HEK293 (cell line): Measurements from ENCODE around the gene DPYD.

ENCODE experiments used
- CTCF ChIA-PET: fragments of 350-600 bp; formaldehyde crosslinking; extraction: SDS; loops from one replicate; lab custom pipeline; 2021; ENCODE audit warnings: antibody characterized with exemption; lab: Yijun Ruan, JAX
- POLR2A ChIA-PET: fragments of 300-600 bp; formaldehyde crosslinking; extraction: SDS; loops from one replicate; lab custom pipeline; 2020; ENCODE audit warnings: antibody characterized with exemption, inconsistent platforms; lab: Yijun Ruan, JAX
- H3K27ac ChIP-seq: fragments of 200-500 bp; sonication (Bioruptor generic); 2 replicates; pipeline ENCODE4 v1.5.1; 2014; ENCODE audit warnings: low read depth, low read length, control low read depth, inconsistent platforms; ENCODE audit errors: extremely low read depth
- H3K36me3 ChIP-seq, 2 experiments: fragments of 200-500 bp in 1 of 2; sonication (Bioruptor generic) in 1 of 2; 1 replicate in 1 of 2; 2 replicates in 1 of 2; pipeline ENCODE4 v1.5.1; 2014 to 2017; ENCODE audit warnings: inconsistent platforms in 2 of 2, low read length in 2 of 2; ENCODE audit not compliant: control insufficient read depth in 2 of 2, insufficient read depth in 1 of 2
- H3K4me1 ChIP-seq: fragments of 200-500 bp; sonication (Bioruptor generic); 2 replicates; pipeline ENCODE4 v1.5.1; 2014; ENCODE audit warnings: mild to moderate bottlenecking, low read length, inconsistent platforms; ENCODE audit not compliant: control insufficient read depth, insufficient read depth
- H3K4me3 ChIP-seq: 2 replicates; pipeline ENCODE4 v1.5.1; 2011; ENCODE audit warnings: low read depth, mild to moderate bottlenecking, control low read depth, low read length, moderate library complexity
- H3K9me3 ChIP-seq: fragments of 200-500 bp; sonication (Bioruptor generic); 2 replicates; pipeline ENCODE4 v1.5.1; 2014; ENCODE audit warnings: low read depth, low read length, inconsistent platforms; ENCODE audit not compliant: control insufficient read depth, insufficient read depth
- HOXA7 ChIP-seq: sonication (generic); formaldehyde crosslinking; IDR thresholded peaks from 2 replicates; pipeline ENCODE4 v1.8.1; 2022; ENCODE audit warnings: missing genetic modification reagents, borderline replicate concordance
- IKZF3 ChIP-seq: fragments of 450-650 bp; IDR thresholded peaks from 2 replicates; pipeline ENCODE4 v1.5.0; 2018; ENCODE audit warnings: missing biosample characterization, mild to moderate bottlenecking, missing genetic modification characterization, moderate library complexity
- KLF16 ChIP-seq: fragments of 450-650 bp; formaldehyde crosslinking; IDR thresholded peaks from 2 replicates; pipeline ENCODE4 v1.5.1; 2017; ENCODE audit warnings: missing biosample characterization, missing genetic modification characterization
- KLF7 ChIP-seq: fragments of 450-650 bp; formaldehyde crosslinking; IDR thresholded peaks from 2 replicates; pipeline ENCODE4 v1.5.1; 2016; ENCODE audit warnings: missing biosample characterization, missing genetic modification characterization, borderline replicate concordance
- SCRT2 ChIP-seq: fragments of 450-650 bp; formaldehyde crosslinking; IDR thresholded peaks from 2 replicates; pipeline ENCODE4 v1.5.1; 2016; ENCODE audit warnings: missing biosample characterization, missing genetic modification characterization
- SP3 ChIP-seq: fragments of 450-650 bp; formaldehyde crosslinking; IDR thresholded peaks from 2 replicates; pipeline ENCODE4 v1.5.1; 2016; ENCODE audit warnings: missing biosample characterization, missing genetic modification characterization
- ZBTB48 ChIP-seq: fragments of 450-650 bp; formaldehyde crosslinking; IDR thresholded peaks from 2 replicates; pipeline ENCODE4 v1.5.1; 2016; ENCODE audit warnings: missing biosample characterization, missing genetic modification characterization
- ZBTB7A ChIP-seq: fragments of 450-650 bp; formaldehyde crosslinking; IDR thresholded peaks from 2 replicates; pipeline ENCODE4 v1.5.1; 2016; ENCODE audit warnings: low read depth, missing biosample characterization, missing genetic modification characterization
- ZFP3 ChIP-seq: fragments of 450-650 bp; formaldehyde crosslinking; IDR thresholded peaks from 2 replicates; pipeline ENCODE4 v1.5.1; 2016; ENCODE audit warnings: low read depth, missing biosample characterization, missing genetic modification characterization
- ZNF16 ChIP-seq: fragments of 450-650 bp; formaldehyde crosslinking; IDR thresholded peaks from 2 replicates; pipeline ENCODE4 v1.5.1; 2016; ENCODE audit warnings: low read depth, missing biosample characterization, missing genetic modification characterization
- ZNF24 ChIP-seq: fragments of 450-650 bp; formaldehyde crosslinking; IDR thresholded peaks from 2 replicates; pipeline ENCODE4 v1.5.1; 2016; ENCODE audit warnings: missing biosample characterization, missing genetic modification characterization
- ZNF366 ChIP-seq: fragments of 450-650 bp; formaldehyde crosslinking; conservative IDR thresholded peaks from 2 replicates; pipeline ENCODE4 v1.5.1; 2016; ENCODE audit warnings: missing biosample characterization, missing genetic modification characterization
- ZNF529 ChIP-seq: fragments of 450-650 bp; formaldehyde crosslinking; IDR thresholded peaks from 2 replicates; pipeline ENCODE4 v1.5.1; 2017; ENCODE audit warnings: missing genetic modification characterization, missing biosample characterization; ENCODE audit not compliant: insufficient replicate concordance
- ZNF549 ChIP-seq: fragments of 450-650 bp; IDR thresholded peaks from 2 replicates; pipeline ENCODE4 v1.5.1; 2018; ENCODE audit warnings: missing biosample characterization, missing genetic modification characterization, mild to moderate bottlenecking, inconsistent platforms, moderate library complexity
- ZNF555 ChIP-seq: fragments of 450-650 bp; formaldehyde crosslinking; conservative IDR thresholded peaks from 2 replicates; pipeline ENCODE4 v1.5.1; 2017; ENCODE audit warnings: missing biosample characterization, mild to moderate bottlenecking, missing genetic modification characterization, inconsistent platforms
- ZNF596 ChIP-seq: fragments of 450-650 bp; IDR thresholded peaks from 2 replicates; pipeline ENCODE4 v1.5.0; 2018; ENCODE audit warnings: missing biosample characterization, mild to moderate bottlenecking, missing genetic modification characterization, moderate library complexity
- ZNF658 ChIP-seq: fragments of 450-650 bp; formaldehyde crosslinking; IDR thresholded peaks from 2 replicates; pipeline ENCODE4; 2016; ENCODE audit warnings: missing biosample characterization, missing genetic modification characterization
- ZNF670 ChIP-seq: fragments of 450-650 bp; formaldehyde crosslinking; IDR thresholded peaks from 2 replicates; pipeline ENCODE4 v1.5.1; 2016; ENCODE audit warnings: missing biosample characterization, missing genetic modification characterization, low read depth
- ZNF791 ChIP-seq: fragments of 450-650 bp; formaldehyde crosslinking; IDR thresholded peaks from 2 replicates; pipeline ENCODE4 v1.5.1; 2016; ENCODE audit warnings: missing biosample characterization, missing genetic modification characterization
- TF ChIP-seq, protein P1 (sequence below): fragments of 450-650 bp; formaldehyde crosslinking; IDR thresholded peaks from 2 replicates; pipeline ENCODE4 v1.5.1; 2017; ENCODE audit warnings: missing biosample characterization, missing genetic modification characterization
- TF ChIP-seq, protein P2 (sequence below): fragments of 450-650 bp; formaldehyde crosslinking; conservative IDR thresholded peaks from 2 replicates; pipeline ENCODE4 v1.5.1; 2016; ENCODE audit warnings: low read depth, missing biosample characterization, missing genetic modification characterization

DPYD gene

DNA sequence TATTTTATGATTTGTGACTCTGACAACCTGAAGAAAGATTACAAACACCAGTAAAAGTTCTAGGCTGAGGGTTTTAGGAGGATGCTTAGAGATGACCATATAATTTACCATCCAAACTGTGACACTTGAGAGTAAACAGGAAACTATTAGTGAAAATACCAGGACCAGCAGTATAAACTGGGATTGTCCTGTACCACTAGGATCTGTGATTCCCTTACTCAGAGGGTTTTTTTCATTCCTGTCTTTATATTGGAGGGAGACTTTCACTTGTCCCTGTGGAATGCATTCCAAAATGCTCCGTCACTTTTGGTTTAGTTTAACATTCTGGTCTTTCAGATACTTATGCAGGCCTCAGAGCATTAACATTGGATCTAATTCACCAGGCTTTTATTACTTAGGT is 716.4 kb downstream of the DPYD start:
- ChIA-PET CTCF (no interaction called here), POLR2A (no interaction called here)
- Histone ChIP-seq H3K4me3 (no peak overlapping the region), H3K9me3 (no peaks in the 10 kb centered on the region), H3K4me1 (no peaks in the 10 kb centered on the region), H3K36me3 (no peaks in the 10 kb centered on the region), H3K27ac (no peak overlapping the region)
- TF ChIP-seq IKZF3 (tag by site-specific recombination): no peak

DNA sequence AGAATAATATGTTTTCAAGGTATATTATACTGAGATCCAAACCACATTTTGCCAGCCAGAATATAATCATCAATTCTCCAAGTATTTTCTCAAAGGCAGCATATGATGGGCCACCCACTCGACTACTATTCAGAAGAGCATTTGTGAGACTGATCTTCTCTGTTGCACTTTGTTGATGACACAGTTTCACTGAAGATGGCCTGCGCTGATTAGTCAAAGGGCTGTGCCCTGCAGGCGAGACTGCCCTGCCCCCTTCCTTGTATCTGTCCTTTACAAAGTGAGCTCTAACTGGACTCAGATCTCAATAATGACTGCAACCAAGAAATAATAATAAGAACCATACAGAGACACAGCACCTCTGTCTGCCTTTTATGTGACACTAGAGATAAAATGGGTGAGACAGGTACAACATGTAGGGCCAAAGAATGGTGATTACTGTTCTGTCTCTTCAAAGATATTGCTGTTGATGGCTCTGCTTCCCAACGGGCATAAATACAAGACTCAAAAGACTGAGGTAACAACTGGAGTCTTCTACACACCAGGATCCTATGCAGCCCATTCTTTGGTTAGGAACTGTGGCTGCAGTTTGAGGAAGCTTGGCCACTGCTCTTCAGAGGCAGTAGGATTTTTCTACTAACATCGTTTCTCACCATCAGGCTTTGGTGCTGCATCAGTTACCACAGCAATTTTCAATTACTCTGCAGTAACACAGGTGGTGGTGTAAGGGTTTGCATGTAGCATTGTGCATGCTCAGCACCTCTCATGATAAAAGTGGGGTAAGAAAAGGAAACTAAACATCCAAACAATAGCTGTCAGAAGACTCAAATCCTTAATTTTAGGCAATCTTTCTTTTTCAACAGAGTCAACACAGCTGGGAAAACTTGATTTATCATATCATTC is 718.1 kb downstream of the DPYD start:
- ChIA-PET POLR2A (no interaction called here), CTCF (interaction anchor here (0.6 kb wide), 1 partner anchor 172 kb away, joined by 5 read pairs; no protein-coding TSS in a partner anchor)
- H3K9me3 ChIP-seq: no peaks in the 10 kb centered on the region
- H3K27ac ChIP-seq: no peak overlapping the region
- TF ChIP-seq ZNF24 (tag by site-specific recombination) (no peak), ZFP3 (no peak), ZBTB7A (tag by site-specific recombination) (no peak), ZNF658 (no peak), SCRT2 (tag by site-specific recombination) (no peak)
- H3K4me3 ChIP-seq: no peak overlapping the region
- H3K4me1 ChIP-seq: no peaks in the 10 kb centered on the region
- H3K36me3 ChIP-seq: no peaks in the 10 kb centered on the region

DNA sequence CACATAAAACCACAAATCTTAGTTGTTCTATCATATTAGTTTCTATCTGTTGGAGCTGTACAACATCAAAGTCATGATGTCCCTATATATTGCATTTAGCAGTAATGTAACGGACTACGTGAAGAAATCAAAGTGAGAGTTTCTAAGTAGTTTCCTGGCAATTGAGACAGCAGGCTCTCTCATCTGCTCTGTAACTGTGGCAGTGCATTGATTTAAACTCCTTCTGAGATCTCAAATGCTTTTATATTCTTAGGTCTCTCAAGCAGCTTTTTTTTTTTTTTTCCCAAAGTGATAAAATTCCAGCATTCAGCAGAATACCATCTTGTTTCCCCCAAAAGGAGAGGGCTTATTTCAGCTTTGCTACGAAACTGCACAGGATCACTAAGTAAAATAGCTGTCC is 719.2 kb downstream of the DPYD start:
- H3K4me1 ChIP-seq: no peaks in the 10 kb centered on the region
- no peaks in the 10 kb centered on the region for H3K36me3 ChIP-seq
- H3K4me3 ChIP-seq: no peak overlapping the region
- TF ChIP-seq ZNF366 (tag by site-specific recombination): no peak
- CTCF ChIA-PET: no interaction called here
- POLR2A ChIA-PET: interaction anchor here (0.6 kb wide), 1 partner anchor 98 kb away, joined by 3 read pairs; no protein-coding TSS in a partner anchor
- no peak overlapping the region for H3K27ac ChIP-seq
- no peaks in the 10 kb centered on the region for H3K9me3 ChIP-seq

DNA sequence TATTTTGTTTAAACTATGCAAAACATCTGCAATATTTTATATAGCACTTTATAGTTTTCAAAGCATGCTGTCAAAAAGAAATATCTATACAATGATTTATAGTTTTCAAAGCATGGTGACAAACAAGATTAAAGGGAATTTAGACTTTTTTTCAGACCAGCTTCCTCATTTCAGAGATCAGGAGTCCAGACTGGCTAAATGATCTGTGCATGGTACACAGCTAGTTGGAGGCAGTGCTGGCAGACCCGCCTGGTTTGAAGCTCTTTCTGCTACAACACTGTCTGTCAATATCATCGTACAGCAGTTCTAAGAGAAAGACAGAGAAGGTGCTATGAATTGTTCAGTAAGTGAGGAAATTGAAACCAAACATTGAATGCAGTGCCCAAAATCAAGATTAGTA is 720.2 kb downstream of the DPYD start:
- CTCF ChIA-PET: no interaction called here
- TF ChIP-seq SCRT2 (tag by site-specific recombination) (no peak), ZNF670 (tag by site-specific recombination) (no peak), ZNF555 (tag by site-specific recombination) (no peak), ZNF16 (tag by site-specific recombination) (no peak), SP3 (tag by site-specific recombination) (no peak), ZBTB48 (tag by site-specific recombination) (no peak), ZNF596 (tag by site-specific recombination) (no peak), ZNF549 (tag by site-specific recombination) (no peak), KLF16 (tag by site-specific recombination) (no peak), KLF7 (tag by site-specific recombination) (no peak), ZNF791 (no peak), HOXA7 (no peak), ZNF529 (tag by site-specific recombination) (no peak)
- TF ChIP-seq, protein P1, sequence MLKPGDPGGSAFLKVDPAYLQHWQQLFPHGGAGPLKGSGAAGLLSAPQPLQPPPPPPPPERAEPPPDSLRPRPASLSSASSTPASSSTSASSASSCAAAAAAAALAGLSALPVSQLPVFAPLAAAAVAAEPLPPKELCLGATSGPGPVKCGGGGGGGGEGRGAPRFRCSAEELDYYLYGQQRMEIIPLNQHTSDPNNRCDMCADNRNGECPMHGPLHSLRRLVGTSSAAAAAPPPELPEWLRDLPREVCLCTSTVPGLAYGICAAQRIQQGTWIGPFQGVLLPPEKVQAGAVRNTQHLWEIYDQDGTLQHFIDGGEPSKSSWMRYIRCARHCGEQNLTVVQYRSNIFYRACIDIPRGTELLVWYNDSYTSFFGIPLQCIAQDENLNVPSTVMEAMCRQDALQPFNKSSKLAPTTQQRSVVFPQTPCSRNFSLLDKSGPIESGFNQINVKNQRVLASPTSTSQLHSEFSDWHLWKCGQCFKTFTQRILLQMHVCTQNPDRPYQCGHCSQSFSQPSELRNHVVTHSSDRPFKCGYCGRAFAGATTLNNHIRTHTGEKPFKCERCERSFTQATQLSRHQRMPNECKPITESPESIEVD (tag by site-specific recombination): no peak
- TF ChIP-seq, protein P2, sequence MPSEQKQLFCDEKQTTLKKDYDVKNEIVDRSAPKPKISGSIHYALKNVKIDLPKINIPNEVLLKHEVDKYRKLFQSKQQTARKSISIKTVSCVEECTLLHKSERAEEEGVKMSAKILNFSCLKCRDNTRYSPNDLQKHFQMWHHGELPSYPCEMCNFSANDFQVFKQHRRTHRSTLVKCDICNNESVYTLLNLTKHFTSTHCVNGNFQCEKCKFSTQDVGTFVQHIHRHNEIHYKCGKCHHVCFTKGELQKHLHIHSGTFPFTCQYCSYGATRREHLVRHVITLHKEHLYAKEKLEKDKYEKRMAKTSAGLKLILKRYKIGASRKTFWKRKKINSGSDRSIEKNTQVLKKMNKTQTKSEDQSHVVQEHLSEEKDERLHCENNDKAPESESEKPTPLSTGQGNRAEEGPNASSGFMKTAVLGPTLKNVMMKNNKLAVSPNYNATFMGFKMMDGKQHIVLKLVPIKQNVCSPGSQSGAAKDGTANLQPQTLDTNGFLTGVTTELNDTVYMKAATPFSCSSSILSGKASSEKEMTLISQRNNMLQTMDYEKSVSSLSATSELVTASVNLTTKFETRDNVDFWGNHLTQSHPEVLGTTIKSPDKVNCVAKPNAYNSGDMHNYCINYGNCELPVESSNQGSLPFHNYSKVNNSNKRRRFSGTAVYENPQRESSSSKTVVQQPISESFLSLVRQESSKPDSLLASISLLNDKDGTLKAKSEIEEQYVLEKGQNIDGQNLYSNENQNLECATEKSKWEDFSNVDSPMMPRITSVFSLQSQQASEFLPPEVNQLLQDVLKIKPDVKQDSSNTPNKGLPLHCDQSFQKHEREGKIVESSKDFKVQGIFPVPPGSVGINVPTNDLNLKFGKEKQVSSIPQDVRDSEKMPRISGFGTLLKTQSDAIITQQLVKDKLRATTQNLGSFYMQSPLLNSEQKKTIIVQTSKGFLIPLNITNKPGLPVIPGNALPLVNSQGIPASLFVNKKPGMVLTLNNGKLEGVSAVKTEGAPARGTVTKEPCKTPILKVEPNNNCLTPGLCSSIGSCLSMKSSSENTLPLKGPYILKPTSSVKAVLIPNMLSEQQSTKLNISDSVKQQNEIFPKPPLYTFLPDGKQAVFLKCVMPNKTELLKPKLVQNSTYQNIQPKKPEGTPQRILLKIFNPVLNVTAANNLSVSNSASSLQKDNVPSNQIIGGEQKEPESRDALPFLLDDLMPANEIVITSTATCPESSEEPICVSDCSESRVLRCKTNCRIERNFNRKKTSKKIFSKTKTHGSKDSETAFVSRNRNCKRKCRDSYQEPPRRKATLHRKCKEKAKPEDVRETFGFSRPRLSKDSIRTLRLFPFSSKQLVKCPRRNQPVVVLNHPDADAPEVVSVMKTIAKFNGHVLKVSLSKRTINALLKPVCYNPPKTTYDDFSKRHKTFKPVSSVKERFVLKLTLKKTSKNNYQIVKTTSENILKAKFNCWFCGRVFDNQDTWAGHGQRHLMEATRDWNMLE (tag by site-specific recombination): no peak

More for the DNA sequence above, 720.2 kb downstream of the DPYD start:
- POLR2A ChIA-PET: no interaction called here
- Histone ChIP-seq H3K4me1 (no peaks in the 10 kb centered on the region), H3K9me3 (no peaks in the 10 kb centered on the region), H3K27ac (no peak overlapping the region), H3K36me3 (no peaks in the 10 kb centered on the region), H3K4me3 (no peak overlapping the region)
